Renal cortical epithelial cell (primary cell): ENCODE data around the gene ALOX12B. TPM values are rescaled to one million over a fixed set of nuclear protein-coding genes. Genes with fewer than 3 reads are reported as not detected.
A peak's percentile ranks its signal among the peaks of the same experiment; 100 is the strongest.
"Not testable (repeated sequence)": the region's sequence is repeated elsewhere in the genome, so short reads cannot be mapped to it uniquely, and the experiment has no call there.

Experiments used
- DNase-seq: peaks from one replicate; pipeline ENCODE4 v3.0.0-alpha.2; 2011; ENCODE audit warnings: low read depth
- total RNA-seq: library from RNA; depleted of rRNA; stranded (reverse); fragments of >200 nt; gene quantifications from 2 replicates; pipeline ENCODE4 v1.2.3, GENCODE V29; 2014

ALOX12B gene
- total RNA-seq, 1 donor from 2014 or later: not detected

- DNase-seq: no peak
Observed at GRCh38 chr17:8044819-8045810, 42.4 kb downstream of the ALOX12B start.

GRCh38 chr17:8041979-8042378 is 45.5 kb downstream of the ALOX12B start:
- DNase-seq: no peak

GRCh38 chr17:8041249-8041928 is 46.1 kb downstream of the ALOX12B start:
- DNase-seq: peak; percentile 90

- no peak for DNase-seq
Observed at GRCh38 chr17:8039611-8040168, 47.8 kb downstream of the ALOX12B start.

GRCh38 chr17:8038954-8039610 is 48.4 kb downstream of the ALOX12B start, which contains the start of gene ALOX15B:
TSS of gene ALOX15B (plus strand) at chr17:8039059. CDS start at chr17:8039156, 97 bp downstream.
- DNase-seq: no peak

GRCh38 chr17:8032442-8032841 is 55.1 kb downstream of the ALOX12B start:
- DNase-seq: no peak

GRCh38 chr17:8031950-8032349 is 55.6 kb downstream of the ALOX12B start:
- no peak for DNase-seq

GRCh38 chr17:8031261-8031661 is 56.3 kb downstream of the ALOX12B start:
- no peak for DNase-seq

GRCh38 chr17:8029121-8029520 is 58.4 kb downstream of the ALOX12B start:
- no peak for DNase-seq

GRCh38 chr17:8025176-8025911 is 62.2 kb downstream of the ALOX12B start:
- DNase-seq: no peak

- not testable (repeated sequence) for DNase-seq
Observed at GRCh38 chr17:8024161-8024560, 63.4 kb downstream of the ALOX12B start.

Other genes with a start within 250 kb of the ALOX12B start
- 0.65 TPM in 1 of 2 replicates, not detected in the other for gene TMEM88, start 232.7 kb downstream of the ALOX12B start, total RNA-seq
- 27.2 and 80.1 TPM in 2 replicates for gene NAA38, start 230.2 kb downstream of the ALOX12B start, total RNA-seq
- gene CYB5D1, start 229.7 kb downstream of the ALOX12B start, total RNA-seq: 16.0 and 26.5 TPM in 2 replicates
- 57.1 and 192 TPM in 2 replicates for gene CHD3, start 198.9 kb downstream of the ALOX12B start, total RNA-seq
- gene RNF227, start 171.4 kb downstream of the ALOX12B start, total RNA-seq: 1.0 and 4.7 TPM in 2 replicates
- 0.20 TPM in 1 of 2 replicates, not detected in the other for gene KCNAB3, start 157.9 kb downstream of the ALOX12B start, total RNA-seq
- gene TRAPPC1, start 155.8 kb downstream of the ALOX12B start, total RNA-seq: 37.9 and 95.1 TPM in 2 replicates
- gene CNTROB, start 155.5 kb downstream of the ALOX12B start, total RNA-seq: 18.0 and 25.4 TPM in 2 replicates
- gene GUCY2D, start 85.1 kb downstream of the ALOX12B start, total RNA-seq: not detected in 2 replicates
- gene ALOX15B, start 48.7 kb downstream of the ALOX12B start, total RNA-seq: 0.20 and 2.1 TPM in 2 replicates
- 0.17 TPM in 1 of 2 replicates, not detected in the other for gene ALOXE3, start 30.8 kb upstream of the ALOX12B start, total RNA-seq
- gene HES7, start 36.4 kb upstream of the ALOX12B start, total RNA-seq: not detected in 2 replicates
- 4.3 and 34.5 TPM in 2 replicates for gene PER1, start 64.7 kb upstream of the ALOX12B start, total RNA-seq
- 2.6 and 6.2 TPM in 2 replicates for gene VAMP2, start 75.2 kb upstream of the ALOX12B start, total RNA-seq
- 22.7 and 24.0 TPM in 2 replicates for gene TMEM107, start 88.7 kb upstream of the ALOX12B start, total RNA-seq
- gene BORCS6, start 102.5 kb upstream of the ALOX12B start, total RNA-seq: 11.5 and 12.9 TPM in 2 replicates
- 1.0 and 27.8 TPM in 2 replicates for gene AURKB, start 122.9 kb upstream of the ALOX12B start, total RNA-seq
- gene CTC1, start 160.3 kb upstream of the ALOX12B start, total RNA-seq: 3.5 and 12.7 TPM in 2 replicates
- gene PFAS, start 161.6 kb upstream of the ALOX12B start, total RNA-seq: 19.3 and 23.7 TPM in 2 replicates
- gene RANGRF, start 201.0 kb upstream of the ALOX12B start, total RNA-seq: 5.4 and 6.6 TPM in 2 replicates
- 0.35 and 1.3 TPM in 2 replicates for gene SLC25A35, start 207.7 kb upstream of the ALOX12B start, total RNA-seq
- 0.05 TPM in 1 of 2 replicates, not detected in the other for gene ARHGEF15, start 222.5 kb upstream of the ALOX12B start, total RNA-seq